ENCODE results near the gene WHRN. TPM values are rescaled to one million over a fixed set of nuclear protein-coding genes. Genes with fewer than 3 reads are reported as not detected.
A peak's percentile ranks its signal among the peaks of the same experiment; 100 is the strongest.

The WHRN gene
- total and polyA plus RNA-seq, 2 of the 8 experiments (the other 6 are each of a cell fraction or from before 2014, with no cell fraction given), result 4.4 to 7.7 TPM

GRCh38 chr9:114469091-114469853, 36.0 kb downstream of the WHRN start:
- no peak overlapping the region for H2BK5ac ChIP-seq (ENCODE audit: low read depth, low read length)
- no peak overlapping the region for H3K27ac ChIP-seq (ENCODE audit: low read depth, low read length)
- WGBS, 2 experiments (ENCODE audit: extremely low coverage in 1 of 2, insufficient coverage in 1 of 2, insufficient read length in 1 of 2, insufficient replicate concordance in 2 of 2, low coverage in 1 of 2, low lambda C conversion rate in 2 of 2, missing lambda C conversion rate in 1 of 2), result 92% methylated on average over 16 of the region's 16 CpGs; no CpG with 5 or more reads in 1 of the 2 experiments
- no peak overlapping the region for H3K23ac ChIP-seq (ENCODE audit: insufficient read length)
- no peak overlapping the region for H3K9ac ChIP-seq (replicated peaks in 1 of 4; ENCODE audit: extremely low read depth in 1 of 4, low read depth in 3 of 4, low read length in 3 of 4)
- no peaks in the 10 kb centered on the region for H3K36me3 ChIP-seq (ENCODE audit: control insufficient read depth in 2 of 4, insufficient read depth in 4 of 4, low read length in 3 of 4)
- no peak overlapping the region for H3K4ac ChIP-seq (replicated peaks; ENCODE audit: insufficient read length, low read depth, low read length)
- no peaks in the 10 kb centered on the region for H3K27me3 ChIP-seq (replicated peaks in 1 of 4; ENCODE audit: control insufficient read depth in 3 of 4, extremely low read depth in 1 of 4, insufficient read depth in 3 of 4, low read length in 3 of 4)
- no peak overlapping the region for H2BK120ac ChIP-seq (replicated peaks; ENCODE audit: low read depth, low read length)
- POLR2A ChIA-PET (ENCODE audit: partially characterized antibody), result interaction anchor here (1.5 kb wide), 1 partner anchor 35 kb away, joined by 3 read pairs; no protein-coding TSS in a partner anchor
- no peak overlapping the region for H3K4me2 ChIP-seq (ENCODE audit: insufficient read depth in 1 of 2, low read depth in 2 of 2, low read length in 2 of 2)
- no peak overlapping the region for H3K4me3 ChIP-seq (ENCODE audit: extremely low read depth in 1 of 4, insufficient read depth in 2 of 4, low read depth in 3 of 4, low read length in 4 of 4)
- peak overlapping the region; percentile 53; the same call in 1 of the 2 replicates for H2AK5ac ChIP-seq (ENCODE audit: low read depth, low read length)
- H3K9me3 ChIP-seq (ENCODE audit: insufficient read depth in 2 of 2, low read depth in 1 of 2, low read length in 1 of 2), result no peaks in the 10 kb centered on the region; a peak in 1 of 4 replicates
- no peak overlapping the region for H4K5ac ChIP-seq (ENCODE audit: insufficient read length, low read depth, low read length)
- no peaks in the 10 kb centered on the region for H3K23me2 ChIP-seq (ENCODE audit: low read depth, low read length)
- H2BK20ac ChIP-seq (ENCODE audit: low read length), result no peak overlapping the region
- no peak overlapping the region for H2BK12ac ChIP-seq (ENCODE audit: low read depth, low read length)
- no peak overlapping the region for H3K56ac ChIP-seq (replicated peaks; ENCODE audit: insufficient read length, low read depth, low read length)
- H2AFZ ChIP-seq (ENCODE audit: low read length), result no peak overlapping the region
- CTCF ChIA-PET (ENCODE audit: partially characterized antibody), result interaction anchor here (0.6 to 1.2 kb wide), 6 partner anchors 11 to 187 kb away, joined by 3 to 4 read pairs (median 3); no protein-coding TSS in a partner anchor
- no peaks in the 10 kb centered on the region; the same call in 1 of the 2 replicates for H3K79me1 ChIP-seq (ENCODE audit: low read depth, low read length)
- no peak overlapping the region for H4K91ac ChIP-seq (replicated peaks; ENCODE audit: insufficient read length, low read length)
- H3K4me1 ChIP-seq (replicated peaks in 1 of 4; ENCODE audit: control insufficient read depth in 3 of 4, insufficient read depth in 4 of 4, low read length in 3 of 4), result peaks cover 0 to 11% (median 1%) of the 10 kb centered on the region in 4 experiments; a peak in 2 of 7 replicates
- H4K20me1 ChIP-seq (replicated peaks in 1 of 2; ENCODE audit: control insufficient read depth in 1 of 2, insufficient read depth in 2 of 2, low read length in 2 of 2), result no peaks in the 10 kb centered on the region
- DNase-seq (ENCODE audit: low read depth in 1 of 2, low spot score in 2 of 2) (no peak), FAIRE-seq (no peak)
- no peak overlapping the region for H3K14ac ChIP-seq (ENCODE audit: insufficient read length)
- H3K18ac ChIP-seq (ENCODE audit: extremely low read depth, low read length), result no peak overlapping the region
- no peak overlapping the region for H4K8ac ChIP-seq (ENCODE audit: extremely low read depth, insufficient read depth, low read length)
- H2BK15ac ChIP-seq (ENCODE audit: low read length), result no peak overlapping the region
- H3K79me2 ChIP-seq (ENCODE audit: control insufficient read depth in 1 of 2, insufficient read depth in 2 of 2, low read length in 2 of 2), result no peaks in the 10 kb centered on the region
- TF ChIP-seq CTCF (IDR thresholded peaks at IDR 0.05; ENCODE audit: control extremely low read depth in 1 of 3, insufficient read depth in 1 of 3, low read depth in 1 of 3, low read length in 3 of 3) (no peak), BACH1 (IDR thresholded peaks at IDR 0.05; ENCODE audit: low read length) (no peak), CEBPB (IDR thresholded peaks at IDR 0.05; ENCODE audit: low read depth, low read length) (no peak), SIRT6 (IDR thresholded peaks at IDR 0.05; ENCODE audit: low read length) (no peak), ATF2 (IDR thresholded peaks at IDR 0.05; ENCODE audit: low read length) (no peak), TEAD4 (IDR thresholded peaks at IDR 0.05; ENCODE audit: low read depth, low read length) (no peak), ASH2L (IDR thresholded peaks at IDR 0.05; ENCODE audit: low read length) (no peak), MAFK (IDR thresholded peaks at IDR 0.05; ENCODE audit: low read depth, low read length) (no peak), FOSL1 (IDR thresholded peaks at IDR 0.05; ENCODE audit: insufficient read depth, low read depth, low read length) (no peak)

All from H1 (cell line).